Stomach (tissue), 9 donors: ENCODE data around the gene CHCHD6. TPM values are rescaled to one million over a fixed set of nuclear protein-coding genes. Genes with fewer than 3 reads are reported as not detected.

Source experiments
- DNase-seq, 2 donors: peaks; one replicate each; pipeline versions ENCODE4 v3.0.0 to v3.0.0-alpha.2; 2013 to 2019
- H3K27ac ChIP-seq, 5 donors: fragments of 200-600 bp in 4 of 5; sonication (generic) in 4 of 5; one replicate each; pipeline ENCODE4 v1.5.1; 2013 to 2019; ENCODE audit warnings: mild to moderate bottlenecking in 1 of 5, moderate library complexity in 1 of 5
- H3K27me3 ChIP-seq, 3 donors: fragments of 200-600 bp; sonication (generic); one replicate each; pipeline ENCODE4 v1.5.1; 2017 to 2019; ENCODE audit warnings: mixed run types in 1 of 3
- H3K36me3 ChIP-seq, 4 donors: fragments of 200-600 bp; sonication (generic); 1 replicate in 3 of 4; 2 replicates in 1 of 4; pipeline ENCODE4 v1.5.1; 2016 to 2019
- H3K4me1 ChIP-seq, 4 donors: fragments of 200-600 bp; sonication (generic); one replicate each; pipeline ENCODE4 v1.5.1; 2016 to 2019
- H3K4me3 ChIP-seq, 4 donors: fragments of 200-600 bp; sonication (generic) in 3 of 4; one replicate each; pipeline ENCODE4 v1.5.1; 2016 to 2019; ENCODE audit warnings: mild to moderate bottlenecking in 1 of 4
- H3K9me3 ChIP-seq, 4 donors: fragments of 200-600 bp; sonication (generic); one replicate each; pipeline ENCODE4 v1.5.1; 2016 to 2019
- CTCF ChIP-seq, 7 experiments: fragments of 450-650 bp in 4 of 7; fragments of 200-600 bp in 3 of 7; sonication (generic) in 3 of 7; IDR thresholded peaks; one replicate each; pipeline ENCODE4 v1.5.1; 2016 to 2019; ENCODE audit warnings: antibody characterized with exemption in 7 of 7, control low read depth in 2 of 7, mild to moderate bottlenecking in 1 of 7
- EP300 ChIP-seq: sonication (generic); formaldehyde crosslinking; IDR thresholded peaks from one replicate; pipeline ENCODE4 v1.6.1; 2017; ENCODE audit warnings: antibody characterized with exemption
- POLR2A ChIP-seq, 4 donors: fragments of 450-650 bp; IDR thresholded peaks; one replicate each; pipeline ENCODE4 v1.6.1; 2016; ENCODE audit warnings: antibody characterized with exemption in 4 of 4, control low read depth in 2 of 4, mild to moderate bottlenecking in 1 of 4, moderate library complexity in 1 of 4
- POLR2AphosphoS5 ChIP-seq, 3 donors: sonication (generic); formaldehyde crosslinking; IDR thresholded peaks; one replicate each; pipeline ENCODE4 v1.6.1; 2016; ENCODE audit warnings: antibody characterized with exemption in 3 of 3
- WGBS, 5 donors: extraction: QIAGEN DNeasy Blood & Tissue Kit in 3 of 5; methylation state at CpG; one replicate each; pipeline versions ENCODE4 v1.1.5 to v1.1.7; 2013 to 2018; 5-methylcytosine and 5-hydroxymethylcytosine counted together
- intact Hi-C: fragments of 100-400 bp; cut with DNase I; formaldehyde crosslinking; loops from one replicate; pipeline ENCODE4 v1.15.1; 2023; ENCODE audit warnings: low total_unique reads
- polyA plus RNA-seq, 3 donors: library from polyadenylated mRNA; stranded (reverse); fragments of 200-250 nt; gene quantifications; one replicate each; pipeline ENCODE4 v1.2.3, GENCODE V29; 2013
- total RNA-seq, 5 donors: library from RNA; depleted of rRNA; stranded (reverse); fragments of >200 nt; gene quantifications; one replicate each; pipeline versions ENCODE4 v1.1.0 to v1.2.3, GENCODE V29; 2014 to 2016
- donor health status: healthy with polysubstance abuse.
- donor health status: Bipolar disorder and iron deficiency.
- donor health status: healthy.

The CHCHD6 gene
- total and polyA plus RNA-seq, 8 donors: 4.0 to 40.8 (median 11.9) TPM; not detected in 1

- Histone ChIP-seq H3K36me3 (peaks cover 0 to 10% (median 6%) of the 10 kb centered on the region in 4 donors), H3K27ac (no peak overlapping the region), H3K27me3 (no peaks in the 10 kb centered on the region), H3K4me1 (peaks cover 27 to 61% (median 54%) of the 10 kb centered on the region in 4 donors), H3K9me3 (no peaks in the 10 kb centered on the region), H3K4me3 (no peak overlapping the region)
- intact Hi-C loops: no loop called here
- TF ChIP-seq POLR2AphosphoS5 (IDR thresholded peaks at IDR 0.05) (no peak), POLR2A (IDR thresholded peaks at IDR 0.05) (no peak), CTCF (IDR thresholded peaks at IDR 0.05) (no peak), EP300 (no peak)
- no peak for DNase-seq
- WGBS, 5 donors: 88 to 98% (median 92%) methylated on average over 5 to 12 of the region's 12 CpGs
Measured at GRCh38 chr3:127000761-127001160, 296.7 kb downstream of the CHCHD6 start.

GRCh38 chr3:127001486-127002194 is 297.6 kb downstream of the CHCHD6 start:
- peaks cover 0 to 10% (median 3%) of the 10 kb centered on the region in 4 donors for H3K36me3 ChIP-seq
- intact Hi-C loops: no loop called here
- H3K27me3 ChIP-seq: no peaks in the 10 kb centered on the region
- 45 to 77% (median 64%) methylated on average over 9 to 23 of the region's 23 CpGs for WGBS, 5 donors
- no peak for DNase-seq
- peak overlapping the region; percentile 0 to 14 (median 8) for H3K4me3 ChIP-seq
- TF ChIP-seq EP300 (no peak), POLR2A (IDR thresholded peaks at IDR 0.05) (no peak), CTCF (IDR thresholded peaks at IDR 0.05) (no peak), POLR2AphosphoS5 (IDR thresholded peaks at IDR 0.05) (no peak)
- H3K9me3 ChIP-seq: no peaks in the 10 kb centered on the region
- H3K27ac ChIP-seq: peak overlapping the region; percentile 9 to 72 (median 67)
- peaks cover 27 to 61% (median 54%) of the 10 kb centered on the region in 4 donors for H3K4me1 ChIP-seq

- 33 to 44% (median 36%) methylated on average over 13 to 26 of the region's 26 CpGs for WGBS, 5 donors
- TF ChIP-seq POLR2AphosphoS5 (IDR thresholded peaks at IDR 0.05) (peak in 2 of 3 donors; percentile 9 to 36), CTCF (IDR thresholded peaks at IDR 0.05) (peak in 2 of 7 experiments; percentile 26 to 39), POLR2A (IDR thresholded peaks at IDR 0.05) (no peak)
- H3K27me3 ChIP-seq: no peaks in the 10 kb centered on the region
- peak overlapping the region; percentile 0 to 14 (median 8) for H3K4me3 ChIP-seq
- peak; percentile 71 to 96 for DNase-seq
- intact Hi-C loops: no loop called here
- H3K36me3 ChIP-seq: peaks cover 0 to 15% (median 5%) of the 10 kb centered on the region in 4 donors
- peak overlapping the region; percentile 9 to 72 (median 67) for H3K27ac ChIP-seq
- peaks cover 27 to 61% (median 52%) of the 10 kb centered on the region in 4 donors for H3K4me1 ChIP-seq
- no peaks in the 10 kb centered on the region for H3K9me3 ChIP-seq
Measured at GRCh38 chr3:127002195-127003174, 298.4 kb downstream of the CHCHD6 start.

GRCh38 chr3:127003175-127003555 is 299.1 kb downstream of the CHCHD6 start:
- Histone ChIP-seq H3K9me3 (no peaks in the 10 kb centered on the region), H3K36me3 (peaks cover 0 to 22% (median 12%) of the 10 kb centered on the region in 4 donors), H3K27ac (peak overlapping the region in 1 of 5 donors; percentile 69), H3K4me3 (no peak overlapping the region), H3K27me3 (no peaks in the 10 kb centered on the region), H3K4me1 (peaks cover 27 to 54% (median 46%) of the 10 kb centered on the region in 4 donors)
- intact Hi-C loops: no loop called here
- WGBS, 5 donors: 94 to 98% (median 94%) methylated on average over 5 to 12 of the region's 12 CpGs
- no peak for TF ChIP-seq EP300
- no peak for TF ChIP-seq POLR2AphosphoS5 (IDR thresholded peaks at IDR 0.05)
- no peak for TF ChIP-seq POLR2A (IDR thresholded peaks at IDR 0.05)
- no peak for TF ChIP-seq CTCF (IDR thresholded peaks at IDR 0.05)
- DNase-seq: no peak
